Neural cell (in vitro differentiated cells): ENCODE data around the gene NUFIP2. TPM values are rescaled to one million over a fixed set of nuclear protein-coding genes. Genes with fewer than 3 reads are reported as not detected.
A peak's percentile ranks its signal among the peaks of the same experiment; 100 is the strongest.

ENCODE experiments used
- H2AFZ ChIP-seq: fragments of 200-600, 300-800 bp; sonication (generic), shearing (Covaris generic); 2 replicates; pipeline ENCODE4 v1.6.0; 2014; ENCODE audit warnings: low read depth, mild to moderate bottlenecking, antibody characterized with exemption, low read length, moderate library complexity
- H3F3A ChIP-seq: fragments of 200-600 bp; shearing (Covaris generic); 2 replicates; pipeline ENCODE4 v1.6.1; 2016; ENCODE audit warnings: mild to moderate bottlenecking, moderate library complexity, mixed read lengths, antibody characterized with exemption, low read length; ENCODE audit not compliant: insufficient read depth, poor library complexity, severe bottlenecking
- H3K27ac ChIP-seq: fragments of 200-600, 300-800 bp; sonication (generic), shearing (Covaris generic); 2 replicates; pipeline ENCODE4 v1.5.1; 2014; ENCODE audit warnings: mild to moderate bottlenecking, low read length, moderate library complexity
- H3K27me3 ChIP-seq: fragments of 300-800, 200-600 bp; sonication (generic), shearing (Covaris generic); 2 replicates; pipeline ENCODE4 v1.6.0; 2014; ENCODE audit warnings: mild to moderate bottlenecking, low read depth, low read length, moderate library complexity; ENCODE audit not compliant: insufficient read depth
- H3K36me3 ChIP-seq: fragments of 300-800, 200-600 bp; sonication (generic), shearing (Covaris generic); 2 replicates; pipeline ENCODE4 v1.5.1; 2014; ENCODE audit warnings: mild to moderate bottlenecking, antibody characterized with exemption, low read length, moderate library complexity; ENCODE audit not compliant: insufficient read depth
- H3K4me2 ChIP-seq: fragments of 300-800, 200-600 bp; sonication (generic), shearing (Covaris generic); 2 replicates; pipeline ENCODE4 v1.6.0; 2014; ENCODE audit warnings: mild to moderate bottlenecking, low read length
- H3K4me3 ChIP-seq: fragments of 300-800, 200-600 bp; sonication (generic), shearing (Covaris generic); 2 replicates; pipeline ENCODE4 v1.5.1; 2014; ENCODE audit warnings: mild to moderate bottlenecking, low read length, moderate library complexity
- H3K79me2 ChIP-seq: fragments of 200-600 bp; shearing (Covaris generic); replicated peaks from 2 replicates; pipeline ENCODE4 v1.6.0; 2014; ENCODE audit warnings: mild to moderate bottlenecking, low read length, moderate library complexity; ENCODE audit not compliant: insufficient read depth
- H3K9ac ChIP-seq: fragments of 300-800, 200-600 bp; sonication (generic), shearing (Covaris generic); 2 replicates; pipeline ENCODE4 v1.6.1; 2016; ENCODE audit warnings: mild to moderate bottlenecking, low read length, mixed read lengths
- H3K9me2 ChIP-seq: fragments of 200-600 bp; shearing (Covaris generic); 2 replicates; pipeline ENCODE4 v1.6.1; 2016; ENCODE audit warnings: mild to moderate bottlenecking, low read length, mixed read lengths; ENCODE audit not compliant: insufficient read depth
- H3K9me3 ChIP-seq: fragments of 200-600, 300-800 bp; sonication (generic), shearing (Covaris generic); 2 replicates; pipeline ENCODE4 v1.6.1; 2016; ENCODE audit warnings: mild to moderate bottlenecking, mixed run types, low read length, moderate library complexity, mixed read lengths
- H4K20me1 ChIP-seq: fragments of 200-600 bp; shearing (Covaris generic); 2 replicates; pipeline ENCODE4 v1.6.1; 2016; ENCODE audit warnings: mild to moderate bottlenecking, mixed run types; ENCODE audit not compliant: insufficient read depth
- CTCF ChIP-seq: fragments of 450-650 bp; IDR thresholded peaks from 2 replicates; pipeline ENCODE4 v1.5.1; 2014; ENCODE audit warnings: antibody characterized with exemption, mild to moderate bottlenecking, moderate library complexity; ENCODE audit not compliant: poor library complexity, severe bottlenecking
- EP300 ChIP-seq: fragments of 450-650 bp; conservative IDR thresholded peaks from 2 replicates; pipeline ENCODE4 v1.6.1; 2014; ENCODE audit warnings: antibody characterized with exemption, mild to moderate bottlenecking, moderate library complexity; ENCODE audit not compliant: poor library complexity, severe bottlenecking
- EZH2 ChIP-seq: fragments of 200-600, 300-800 bp; shearing (Covaris generic), sonication (generic); IDR thresholded peaks from 2 replicates; pipeline ENCODE4 v1.6.1; 2014; ENCODE audit warnings: antibody characterized with exemption, low read length, borderline replicate concordance, mild to moderate bottlenecking; ENCODE audit not compliant: insufficient read depth, poor library complexity, severe bottlenecking
- MXI1 ChIP-seq: fragments of 450-650 bp; conservative IDR thresholded peaks from 2 replicates; pipeline ENCODE4 v1.6.1; 2014; ENCODE audit warnings: antibody characterized with exemption, mild to moderate bottlenecking; ENCODE audit not compliant: poor library complexity, severe bottlenecking
- POLR2AphosphoS5 ChIP-seq: IDR thresholded peaks from 2 replicates; pipeline ENCODE4 v1.6.1; 2012
- RAD21 ChIP-seq: fragments of 450-650 bp; conservative IDR thresholded peaks from 2 replicates; pipeline ENCODE4 v1.6.1; 2014; ENCODE audit warnings: antibody characterized with exemption, mild to moderate bottlenecking, moderate library complexity
- REST ChIP-seq: IDR thresholded peaks from 2 replicates; pipeline ENCODE4 v1.6.1; 2012; ENCODE audit warnings: borderline replicate concordance
- SMC3 ChIP-seq: fragments of 450-650 bp; conservative IDR thresholded peaks from 2 replicates; pipeline ENCODE4 v1.6.1; 2014; ENCODE audit warnings: antibody characterized with exemption, mild to moderate bottlenecking, moderate library complexity; ENCODE audit not compliant: poor library complexity
- TAF1 ChIP-seq: IDR thresholded peaks from 2 replicates; pipeline ENCODE4 v1.6.1; 2012; ENCODE audit warnings: low read depth
- polyA plus RNA-seq: library from polyadenylated mRNA; depleted of rRNA; stranded (reverse); fragments of >200 nt; gene quantifications from 2 replicates; pipeline ENCODE4 v1.2.3, GENCODE V29; 2014

Gene NUFIP2
- polyA plus RNA-seq, 1 donor from 2014 or later: 22.4 TPM

GRCh38 chr17:29252101-29252791 is 41.7 kb downstream of the NUFIP2 start:
- H3K9ac ChIP-seq: no peak overlapping the region
- H3K27ac ChIP-seq: no peak overlapping the region
- no peaks in the 10 kb centered on the region for H3F3A ChIP-seq
- no peaks in the 10 kb centered on the region for H3K36me3 ChIP-seq
- no peaks in the 10 kb centered on the region for H3K27me3 ChIP-seq
- H2AFZ ChIP-seq: no peak overlapping the region
- no peaks in the 10 kb centered on the region for H3K9me2 ChIP-seq
- no peak for TF ChIP-seq EZH2
- no peak for TF ChIP-seq REST
- no peak for TF ChIP-seq TAF1
- no peak for TF ChIP-seq EP300
- TF ChIP-seq CTCF: peak; percentile 48
- TF ChIP-seq RAD21: no peak
- TF ChIP-seq SMC3: peak; percentile 15
- no peak for TF ChIP-seq MXI1
- no peak for TF ChIP-seq POLR2AphosphoS5
- no peaks in the 10 kb centered on the region for H3K9me3 ChIP-seq
- H4K20me1 ChIP-seq: no peaks in the 10 kb centered on the region
- no peak overlapping the region for H3K4me3 ChIP-seq
- no peak overlapping the region for H3K4me2 ChIP-seq
- no peaks in the 10 kb centered on the region for H3K79me2 ChIP-seq

DNA sequence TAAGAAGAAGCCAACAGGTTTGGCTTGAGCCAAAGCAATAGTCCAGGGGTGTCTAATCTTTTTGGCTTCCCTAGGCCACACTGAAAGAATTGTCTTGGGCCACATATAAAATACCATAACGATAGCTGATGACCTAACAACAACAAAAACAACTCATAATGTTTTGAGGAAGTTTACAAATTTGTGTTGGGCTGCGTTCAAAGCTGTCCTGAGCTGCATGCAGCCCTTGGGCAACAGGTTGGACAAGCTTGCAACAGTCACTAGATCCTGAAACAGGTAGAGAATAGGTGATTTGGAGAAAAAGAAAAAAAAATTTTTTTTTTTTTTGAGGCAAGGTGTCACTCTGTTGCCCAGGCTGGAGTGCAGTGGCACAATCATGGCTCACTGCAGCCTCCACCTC is 42.8 kb downstream of the NUFIP2 start:
- Histone ChIP-seq H3F3A (no peaks in the 10 kb centered on the region), H3K79me2 (no peaks in the 10 kb centered on the region), H3K9me2 (no peaks in the 10 kb centered on the region), H3K4me2 (no peak overlapping the region), H3K9ac (no peak overlapping the region), H3K27me3 (no peaks in the 10 kb centered on the region), H2AFZ (no peak overlapping the region), H3K27ac (no peak overlapping the region), H3K36me3 (no peaks in the 10 kb centered on the region), H4K20me1 (no peaks in the 10 kb centered on the region), H3K4me3 (no peak overlapping the region), H3K9me3 (no peaks in the 10 kb centered on the region)
- TF ChIP-seq TAF1 (no peak), CTCF (no peak), POLR2AphosphoS5 (no peak), MXI1 (no peak), EP300 (no peak), SMC3 (no peak), RAD21 (no peak), REST (no peak)
